NCI-H748 (cell line): Measurements from ENCODE around the gene B4GALNT3.

Experiments used
- DNase-seq: peaks from one replicate; lab custom pipeline; 2025; ENCODE audit not compliant: unreplicated experiment; lab: John Stamatoyannopoulos, UW

The B4GALNT3 gene

GRCh38 chr12:556498-556897 lies 96.8 kb downstream of the B4GALNT3 start:
- no peak for DNase-seq

GRCh38 chr12:558580-558979 lies 98.8 kb downstream of the B4GALNT3 start:
- no peak for DNase-seq

- DNase-seq = no peak
These were observed 99.6 kb downstream of the B4GALNT3 start for GRCh38 chr12:559208-559905.

GRCh38 chr12:559906-560455 lies 100.2 kb downstream of the B4GALNT3 start:
- no peak for DNase-seq

- DNase-seq = peak; percentile 11
These were observed 101.1 kb downstream of the B4GALNT3 start for GRCh38 chr12:560691-561390.

GRCh38 chr12:561391-561705 lies 101.6 kb downstream of the B4GALNT3 start:
- DNase-seq = no peak

- no peak for DNase-seq
These were observed 102.3 kb downstream of the B4GALNT3 start for GRCh38 chr12:561908-562593.

- DNase-seq = no peak
These were observed 102.9 kb downstream of the B4GALNT3 start for GRCh38 chr12:562634-563033.

- DNase-seq = no peak
These were observed 103.6 kb downstream of the B4GALNT3 start for GRCh38 chr12:563250-563781.

- DNase-seq = no peak
These were observed 104.1 kb downstream of the B4GALNT3 start for GRCh38 chr12:563787-564298.

- DNase-seq = no peak
These were observed 105.4 kb downstream of the B4GALNT3 start for GRCh38 chr12:565161-565560.

- DNase-seq = no peak
These were observed 105.9 kb downstream of the B4GALNT3 start for GRCh38 chr12:565589-566105.

GRCh38 chr12:568486-568885 lies 108.7 kb downstream of the B4GALNT3 start:
- no peak for DNase-seq

- no peak for DNase-seq
These were observed 109.4 kb downstream of the B4GALNT3 start for GRCh38 chr12:569091-569676.

- DNase-seq = peak; percentile 61
These were observed 110.2 kb downstream of the B4GALNT3 start for GRCh38 chr12:569803-570434.

- no peak for DNase-seq
These were observed 110.7 kb downstream of the B4GALNT3 start for GRCh38 chr12:570435-570920.

GRCh38 chr12:570921-571794 lies 111.4 kb downstream of the B4GALNT3 start:
- DNase-seq = no peak

- DNase-seq = no peak
These were observed 112.2 kb downstream of the B4GALNT3 start for GRCh38 chr12:571795-572531.

- no peak for DNase-seq
These were observed 112.8 kb downstream of the B4GALNT3 start for GRCh38 chr12:572532-572899.
